ENCODE data around the gene SRP14.
A peak's percentile ranks its signal among the peaks of the same experiment; 100 is the strongest.

SRP14 gene

DNA sequence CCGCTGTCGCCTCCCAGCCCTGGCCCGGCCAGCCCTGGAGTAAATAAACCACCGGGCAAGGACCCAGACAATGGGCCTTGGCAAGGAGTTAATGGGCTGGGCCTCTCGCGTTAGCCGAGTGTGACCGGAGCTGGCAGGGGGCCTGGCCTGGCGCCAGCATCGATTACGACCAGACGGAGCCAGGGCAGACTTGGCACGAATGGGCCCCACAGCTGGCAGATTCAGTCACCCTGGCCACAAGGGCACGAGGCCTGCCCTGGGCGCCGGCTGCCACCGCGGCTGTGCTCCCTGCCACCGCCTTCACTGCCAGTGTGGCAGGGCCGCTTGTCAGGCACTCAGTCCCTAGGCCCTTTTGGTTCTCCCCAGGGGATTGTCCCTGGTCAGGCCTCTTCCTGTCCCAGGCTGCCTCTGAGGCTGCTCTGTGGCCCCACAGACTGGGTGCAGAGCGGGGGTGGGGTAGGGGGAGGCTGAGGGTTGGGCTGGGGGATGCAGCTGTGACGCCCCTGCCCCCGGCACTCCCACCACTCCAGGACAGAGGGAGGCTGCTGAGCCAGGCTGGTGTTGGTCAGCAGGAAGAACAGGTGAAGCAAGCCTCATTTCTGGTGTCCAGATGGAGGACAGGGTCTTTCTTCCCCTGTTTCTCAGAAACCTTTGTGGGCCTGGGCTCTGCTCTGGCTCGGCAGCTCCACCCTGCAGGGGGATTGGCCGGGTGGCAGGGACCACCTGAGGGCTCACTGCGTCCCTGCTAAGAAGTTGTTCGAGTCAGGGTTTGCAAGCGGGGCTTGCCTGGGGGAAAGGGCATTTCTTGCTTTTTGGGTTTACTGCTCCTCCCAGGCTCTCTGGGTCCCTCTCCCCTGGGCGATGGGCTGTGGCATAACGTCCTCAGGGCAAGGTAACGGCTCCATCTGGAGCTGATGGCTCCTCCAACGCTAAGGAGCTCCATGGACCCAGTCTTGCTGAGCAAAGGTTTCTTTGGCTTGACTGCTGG is 30.5 kb upstream of the SRP14 start:
- H3K27me3 ChIP-seq (ENCODE audit: insufficient read depth, poor library complexity, severe bottlenecking): no peaks in the 10 kb centered on the region
- TF ChIP-seq, protein P1, sequence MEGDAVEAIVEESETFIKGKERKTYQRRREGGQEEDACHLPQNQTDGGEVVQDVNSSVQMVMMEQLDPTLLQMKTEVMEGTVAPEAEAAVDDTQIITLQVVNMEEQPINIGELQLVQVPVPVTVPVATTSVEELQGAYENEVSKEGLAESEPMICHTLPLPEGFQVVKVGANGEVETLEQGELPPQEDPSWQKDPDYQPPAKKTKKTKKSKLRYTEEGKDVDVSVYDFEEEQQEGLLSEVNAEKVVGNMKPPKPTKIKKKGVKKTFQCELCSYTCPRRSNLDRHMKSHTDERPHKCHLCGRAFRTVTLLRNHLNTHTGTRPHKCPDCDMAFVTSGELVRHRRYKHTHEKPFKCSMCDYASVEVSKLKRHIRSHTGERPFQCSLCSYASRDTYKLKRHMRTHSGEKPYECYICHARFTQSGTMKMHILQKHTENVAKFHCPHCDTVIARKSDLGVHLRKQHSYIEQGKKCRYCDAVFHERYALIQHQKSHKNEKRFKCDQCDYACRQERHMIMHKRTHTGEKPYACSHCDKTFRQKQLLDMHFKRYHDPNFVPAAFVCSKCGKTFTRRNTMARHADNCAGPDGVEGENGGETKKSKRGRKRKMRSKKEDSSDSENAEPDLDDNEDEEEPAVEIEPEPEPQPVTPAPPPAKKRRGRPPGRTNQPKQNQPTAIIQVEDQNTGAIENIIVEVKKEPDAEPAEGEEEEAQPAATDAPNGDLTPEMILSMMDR (IDR thresholded peaks at IDR 0.05; ENCODE audit: insufficient read depth, low read length): no peak
- 0 out of 2 replicates have a peak, but pooled peaks have one; percentile 52 for TF ChIP-seq POLR2AphosphoS5 (IDR thresholded peaks at IDR 0.05; ENCODE audit: low read depth)
- H3K4me3 ChIP-seq (replicated peaks; ENCODE audit: insufficient read depth, low read length): no peak overlapping the region
- peak in 1 of 2 experiments; percentile 51 for DNase-seq (ENCODE audit: low read depth in 1 of 2, low spot score in 1 of 2)
- peak overlapping the region; percentile 56 for H3K27ac ChIP-seq (replicated peaks)

DNA sequence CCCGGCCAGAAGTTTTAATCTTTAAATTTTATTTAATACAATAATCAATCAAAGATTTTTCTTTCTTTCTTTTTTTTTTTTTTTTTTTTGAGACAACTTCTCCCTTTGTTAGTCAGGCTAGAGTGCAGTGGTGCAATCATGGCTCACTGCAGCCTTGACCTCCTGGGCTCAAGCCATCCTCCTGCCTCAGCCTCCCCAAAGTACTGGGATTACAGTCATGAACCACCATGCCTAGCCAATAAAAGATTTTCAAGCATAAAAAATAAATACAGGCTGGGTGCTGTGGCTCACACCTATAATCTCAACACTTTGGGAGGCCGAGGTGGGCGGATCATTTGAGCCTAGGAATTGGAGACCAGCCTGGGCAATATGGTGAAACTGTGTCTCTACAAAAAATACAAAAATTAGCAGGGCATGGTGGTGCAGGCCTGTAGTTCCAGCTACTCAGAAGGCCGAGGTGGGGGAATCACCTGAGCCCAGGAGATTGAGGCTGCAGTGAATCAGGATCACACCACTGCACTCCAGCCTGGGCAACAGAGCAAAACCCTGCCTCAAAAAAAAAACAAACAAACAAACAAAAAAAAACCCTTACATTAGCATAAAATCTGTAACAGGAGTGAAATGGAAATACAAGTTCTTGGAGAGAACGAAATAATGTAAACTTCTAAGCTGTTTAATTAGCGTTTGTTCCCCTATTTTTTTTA is 29.1 kb upstream of the SRP14 start:
- no peaks in the 10 kb centered on the region for H3K27me3 ChIP-seq (ENCODE audit: insufficient read depth, poor library complexity, severe bottlenecking)
- no peak overlapping the region for H3K4me3 ChIP-seq (replicated peaks; ENCODE audit: insufficient read depth, low read length)
- no peak for DNase-seq (ENCODE audit: low read depth in 1 of 2, low spot score in 1 of 2)
- TF ChIP-seq GABPA (IDR thresholded peaks at IDR 0.05; ENCODE audit: low read depth) (no peak), SPI1 (IDR thresholded peaks at IDR 0.05; ENCODE audit: borderline replicate concordance, low read depth) (no peak), POLR2AphosphoS5 (IDR thresholded peaks at IDR 0.05; ENCODE audit: low read depth) (no peak)
- TF ChIP-seq, protein P1 (IDR thresholded peaks at IDR 0.05; ENCODE audit: insufficient read depth, low read length): no peak
- TF ChIP-seq, protein P2, sequence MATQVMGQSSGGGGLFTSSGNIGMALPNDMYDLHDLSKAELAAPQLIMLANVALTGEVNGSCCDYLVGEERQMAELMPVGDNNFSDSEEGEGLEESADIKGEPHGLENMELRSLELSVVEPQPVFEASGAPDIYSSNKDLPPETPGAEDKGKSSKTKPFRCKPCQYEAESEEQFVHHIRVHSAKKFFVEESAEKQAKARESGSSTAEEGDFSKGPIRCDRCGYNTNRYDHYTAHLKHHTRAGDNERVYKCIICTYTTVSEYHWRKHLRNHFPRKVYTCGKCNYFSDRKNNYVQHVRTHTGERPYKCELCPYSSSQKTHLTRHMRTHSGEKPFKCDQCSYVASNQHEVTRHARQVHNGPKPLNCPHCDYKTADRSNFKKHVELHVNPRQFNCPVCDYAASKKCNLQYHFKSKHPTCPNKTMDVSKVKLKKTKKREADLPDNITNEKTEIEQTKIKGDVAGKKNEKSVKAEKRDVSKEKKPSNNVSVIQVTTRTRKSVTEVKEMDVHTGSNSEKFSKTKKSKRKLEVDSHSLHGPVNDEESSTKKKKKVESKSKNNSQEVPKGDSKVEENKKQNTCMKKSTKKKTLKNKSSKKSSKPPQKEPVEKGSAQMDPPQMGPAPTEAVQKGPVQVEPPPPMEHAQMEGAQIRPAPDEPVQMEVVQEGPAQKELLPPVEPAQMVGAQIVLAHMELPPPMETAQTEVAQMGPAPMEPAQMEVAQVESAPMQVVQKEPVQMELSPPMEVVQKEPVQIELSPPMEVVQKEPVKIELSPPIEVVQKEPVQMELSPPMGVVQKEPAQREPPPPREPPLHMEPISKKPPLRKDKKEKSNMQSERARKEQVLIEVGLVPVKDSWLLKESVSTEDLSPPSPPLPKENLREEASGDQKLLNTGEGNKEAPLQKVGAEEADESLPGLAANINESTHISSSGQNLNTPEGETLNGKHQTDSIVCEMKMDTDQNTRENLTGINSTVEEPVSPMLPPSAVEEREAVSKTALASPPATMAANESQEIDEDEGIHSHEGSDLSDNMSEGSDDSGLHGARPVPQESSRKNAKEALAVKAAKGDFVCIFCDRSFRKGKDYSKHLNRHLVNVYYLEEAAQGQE (IDR thresholded peaks at IDR 0.05; ENCODE audit: insufficient replicate concordance, low read depth): no peak
- no peak overlapping the region for H3K27ac ChIP-seq (replicated peaks)

DNA sequence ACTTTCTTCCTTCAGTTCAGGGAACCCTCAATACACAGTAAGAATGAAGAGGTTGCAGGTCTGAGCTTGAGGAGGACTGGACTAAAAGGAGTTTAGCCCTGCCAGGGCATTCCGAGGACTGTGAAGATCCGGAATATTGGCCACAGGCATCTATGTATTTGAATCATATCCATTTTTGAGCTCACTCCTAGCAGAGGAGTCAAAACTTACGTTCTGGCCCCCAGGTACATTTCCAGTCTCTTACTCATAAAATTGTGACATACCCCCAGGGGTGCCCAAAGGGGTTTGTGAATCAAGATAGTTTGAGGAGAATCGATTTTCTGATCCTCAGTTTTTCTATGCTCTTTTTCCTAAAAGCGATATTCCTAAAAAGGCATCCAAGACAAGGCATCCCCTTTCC is 27.6 kb upstream of the SRP14 start:
- Histone ChIP-seq H3K27me3 (ENCODE audit: insufficient read depth, poor library complexity, severe bottlenecking) (no peaks in the 10 kb centered on the region), H3K27ac (replicated peaks) (no peak overlapping the region), H3K4me3 (replicated peaks; ENCODE audit: insufficient read depth, low read length) (no peak overlapping the region)
- TF ChIP-seq POLR2AphosphoS5 (IDR thresholded peaks at IDR 0.05; ENCODE audit: low read depth): no peak
- TF ChIP-seq, protein P2 (IDR thresholded peaks at IDR 0.05; ENCODE audit: insufficient replicate concordance, low read depth): no peak
- TF ChIP-seq, protein P1 (IDR thresholded peaks at IDR 0.05; ENCODE audit: insufficient read depth, low read length): no peak
- no peak for TF ChIP-seq SPI1 (IDR thresholded peaks at IDR 0.05; ENCODE audit: borderline replicate concordance, low read depth)
- no peak for DNase-seq (ENCODE audit: low read depth in 1 of 2, low spot score in 1 of 2)
